GM21447 (cell line): ENCODE data around the gene RPL13.

ENCODE experiments used
- ATAC-seq: cut with Tn5 transposase; IDR thresholded peaks from one replicate; pipeline ENCODE4 v1.9.1; 2021; ENCODE audit not compliant: unreplicated experiment

Gene RPL13

DNA sequence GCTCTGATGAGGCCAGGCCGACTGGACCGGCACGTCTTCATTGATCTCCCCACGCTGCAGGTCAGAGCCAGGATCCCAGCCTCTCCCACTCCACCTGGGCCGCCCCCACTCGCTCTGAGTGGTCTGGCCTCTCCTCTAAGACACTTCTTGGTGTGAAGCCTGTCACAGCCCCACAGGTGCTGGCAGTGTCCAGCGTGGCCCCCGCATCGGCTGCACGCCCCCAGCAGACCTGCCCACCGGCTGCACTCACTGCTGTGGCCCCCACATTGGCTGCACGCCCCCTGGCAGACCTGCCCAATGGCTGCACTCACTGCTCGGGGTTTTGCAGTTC is 15.8 kb upstream of the RPL13 start:
- no peak for ATAC-seq

DNA sequence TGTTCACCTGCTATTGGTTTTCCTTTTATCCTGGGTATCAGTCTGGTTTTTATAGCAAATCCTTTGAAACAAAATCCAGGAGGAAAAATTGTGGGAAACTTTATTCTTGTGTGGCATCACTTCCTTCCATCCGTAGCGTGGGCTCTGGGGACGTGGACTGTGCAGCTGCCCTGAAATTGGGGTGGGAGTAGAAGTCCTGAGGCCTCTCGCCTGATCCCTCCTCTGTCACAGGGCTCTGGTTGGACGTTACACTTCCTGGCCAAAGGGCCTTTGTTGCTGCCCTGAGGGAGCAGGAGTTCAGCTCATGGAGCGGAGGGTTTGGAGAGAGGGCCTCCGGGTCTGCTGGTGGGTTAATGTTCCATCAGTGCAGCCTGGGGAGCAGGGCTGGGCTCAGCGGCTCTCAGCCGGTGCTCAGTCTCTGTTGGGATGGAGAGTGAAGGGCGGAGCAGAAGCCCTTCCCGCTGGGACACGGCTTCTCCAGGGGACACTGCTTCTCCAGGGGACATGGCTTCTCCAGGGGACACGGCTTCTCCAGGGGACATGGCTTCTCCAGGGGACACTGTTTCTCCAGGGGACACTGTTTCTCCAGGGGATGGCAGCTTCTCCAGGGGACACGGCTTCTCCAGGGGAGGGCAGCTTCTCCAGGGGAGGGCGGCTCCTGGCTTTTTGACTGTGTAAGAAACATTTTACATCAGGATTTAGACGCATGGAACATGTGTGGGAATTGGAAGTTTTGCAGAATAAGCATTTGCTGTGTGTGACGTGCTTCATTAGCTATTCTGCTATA is 15.2 kb upstream of the RPL13 start:
- no peak for ATAC-seq

DNA sequence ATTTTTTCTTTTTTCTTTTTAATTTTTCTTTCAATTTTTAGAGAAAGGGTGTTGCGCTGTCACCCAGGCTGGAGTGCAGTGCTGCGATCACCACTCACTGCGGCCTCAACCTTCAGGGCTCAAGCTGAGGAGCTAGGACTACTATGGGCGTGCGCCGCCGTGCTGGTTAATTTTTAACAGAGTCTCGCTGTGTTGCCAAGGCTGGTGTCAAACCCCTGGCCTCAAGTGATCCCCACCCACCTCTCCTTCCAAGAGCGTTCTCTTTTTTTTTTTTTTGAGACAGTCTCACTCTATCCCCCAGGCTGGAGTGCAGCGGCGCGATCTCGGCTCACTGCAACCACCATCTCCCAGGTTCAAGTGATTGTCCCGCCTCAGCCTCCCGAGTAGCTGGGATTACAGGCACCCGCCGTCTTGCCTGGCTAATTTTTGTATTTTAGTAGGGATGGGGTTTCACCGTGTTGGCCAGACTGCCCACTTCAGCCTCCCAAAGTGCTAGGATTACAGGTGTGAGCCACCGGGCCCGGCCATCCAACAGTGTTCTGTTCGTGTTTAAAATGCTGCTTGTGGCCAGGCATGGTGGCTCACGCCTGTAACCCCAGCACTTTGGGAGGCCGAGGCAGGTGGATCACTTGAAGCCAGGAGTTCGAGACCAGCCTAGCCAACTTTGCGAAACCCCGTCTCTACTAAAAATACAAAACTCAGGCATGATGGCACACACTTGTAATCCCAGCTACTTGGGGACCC is 14.5 kb upstream of the RPL13 start:
- no peak for ATAC-seq

DNA sequence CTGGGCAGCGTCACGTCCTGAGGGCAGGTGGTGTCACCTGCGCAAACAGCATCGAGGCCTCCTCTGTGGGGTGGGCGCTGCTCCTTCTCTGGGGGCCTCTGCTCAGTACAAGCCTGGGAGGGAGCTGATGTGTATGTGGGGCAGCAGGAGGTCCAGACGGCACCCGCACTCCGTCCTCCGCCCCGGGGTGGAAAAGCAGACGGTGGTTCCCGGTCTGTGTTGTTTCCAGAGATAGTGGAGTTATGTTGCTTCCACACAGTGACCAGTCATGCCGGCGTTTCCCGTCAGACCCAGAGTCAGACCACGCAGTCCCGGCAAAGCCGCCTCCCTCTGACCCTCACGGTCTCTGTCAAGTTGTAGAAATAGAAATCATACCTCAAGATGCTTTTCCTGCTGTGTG is 13.7 kb upstream of the RPL13 start:
- ATAC-seq, result no peak

DNA sequence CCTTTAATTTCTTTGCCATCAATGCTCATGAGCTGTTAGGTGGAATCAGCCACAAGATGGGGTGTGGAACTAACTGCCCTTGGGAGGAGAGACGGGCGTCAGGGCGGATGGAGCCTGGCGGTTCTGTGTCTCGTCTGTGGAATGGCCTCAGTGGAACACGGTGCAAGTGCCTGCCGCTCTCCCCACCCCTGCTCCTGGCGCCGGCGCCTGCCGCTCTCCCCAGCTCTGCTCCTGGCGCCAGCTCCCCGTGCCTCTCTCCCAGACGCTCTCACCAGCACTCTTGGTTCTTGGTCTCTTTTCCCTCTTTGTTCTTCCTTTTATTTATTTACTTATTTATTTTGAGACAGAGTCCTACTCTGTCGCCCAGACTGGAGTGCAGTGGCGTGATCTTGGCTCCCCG is 13.2 kb upstream of the RPL13 start:
- ATAC-seq, result no peak

DNA sequence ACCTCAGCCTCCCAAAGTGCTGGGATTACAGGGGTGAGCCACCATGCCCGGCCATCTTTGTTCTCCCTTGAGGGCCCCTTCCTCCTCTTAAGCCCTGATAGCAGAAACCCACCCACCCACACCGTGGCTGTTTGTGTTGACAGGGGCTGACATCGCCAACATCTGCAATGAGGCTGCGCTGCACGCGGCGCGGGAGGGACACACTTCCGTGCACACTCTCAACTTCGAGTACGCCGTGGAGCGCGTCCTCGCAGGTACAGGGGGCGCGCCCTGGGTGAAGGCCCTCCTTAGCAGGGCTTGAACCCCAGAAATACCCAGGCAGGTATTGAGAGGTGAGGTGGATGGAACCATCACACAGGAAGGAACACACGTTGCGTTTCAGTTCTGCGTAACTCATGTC is 12.6 kb upstream of the RPL13 start:
- no peak for ATAC-seq

DNA sequence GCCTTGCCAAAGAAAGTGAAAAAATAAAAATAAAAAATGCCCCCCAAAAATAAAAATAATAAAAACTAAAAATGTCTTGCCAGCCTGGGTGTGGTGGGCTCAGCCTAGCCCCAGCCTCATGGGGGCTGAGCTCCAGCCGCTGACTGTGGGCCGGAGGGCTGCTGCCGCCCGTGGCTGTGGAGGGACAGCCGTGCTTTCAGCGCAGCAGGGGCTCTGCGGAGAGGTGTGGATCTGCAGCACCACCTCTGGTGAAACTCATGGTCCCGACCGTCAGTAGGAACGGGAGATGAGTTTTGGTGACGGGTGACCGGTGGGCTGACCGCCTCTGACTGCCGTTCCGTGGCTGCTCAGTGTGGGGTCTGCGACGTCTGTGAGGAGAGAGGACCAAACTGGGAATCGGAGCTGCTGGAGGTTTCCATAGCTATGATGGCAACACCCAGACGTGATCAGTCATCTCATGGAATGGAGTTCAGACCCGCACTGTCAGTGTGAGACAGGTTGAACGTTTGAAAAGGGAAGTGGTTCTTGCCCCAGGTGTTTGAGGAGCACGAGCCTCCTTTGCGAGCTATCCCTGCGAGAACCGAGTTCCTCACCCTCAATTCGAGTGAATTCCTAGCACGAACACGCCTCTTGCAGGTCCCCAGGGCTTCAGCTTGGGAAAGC is 12.0 kb upstream of the RPL13 start:
- ATAC-seq, result no peak

DNA sequence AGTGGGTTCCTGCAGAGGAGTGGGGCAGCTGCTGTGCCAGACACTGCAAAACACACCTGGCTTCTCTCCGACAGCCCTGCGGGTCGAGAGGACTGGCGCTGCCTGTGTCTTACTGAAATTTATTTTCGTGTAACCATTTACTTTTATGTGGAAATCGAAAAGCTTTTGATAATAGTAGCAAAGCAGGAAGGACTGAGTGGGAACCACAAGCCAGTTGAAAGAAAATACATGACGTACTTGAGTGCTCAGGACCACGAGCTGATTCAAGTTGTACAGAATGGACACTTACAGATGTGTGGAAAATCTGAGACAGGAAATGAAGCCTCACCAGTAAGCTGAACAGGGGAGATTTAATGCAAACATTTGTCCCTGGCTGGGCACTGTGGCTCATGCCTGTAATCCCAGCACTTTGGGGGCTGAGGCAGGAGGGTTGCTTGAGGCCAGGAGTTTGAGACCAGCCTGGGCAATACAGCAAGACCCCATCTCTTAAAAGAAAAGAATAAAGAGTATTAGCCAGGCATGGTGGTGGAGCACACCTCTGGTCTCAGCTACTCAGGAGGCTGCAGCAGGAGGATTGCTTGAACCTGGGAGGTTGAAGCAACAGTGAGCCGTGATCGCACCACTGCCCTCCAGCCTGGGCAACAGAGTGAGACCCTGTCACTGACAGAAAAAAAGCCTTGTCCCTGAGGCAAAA is 11.3 kb upstream of the RPL13 start:
- no peak for ATAC-seq

DNA sequence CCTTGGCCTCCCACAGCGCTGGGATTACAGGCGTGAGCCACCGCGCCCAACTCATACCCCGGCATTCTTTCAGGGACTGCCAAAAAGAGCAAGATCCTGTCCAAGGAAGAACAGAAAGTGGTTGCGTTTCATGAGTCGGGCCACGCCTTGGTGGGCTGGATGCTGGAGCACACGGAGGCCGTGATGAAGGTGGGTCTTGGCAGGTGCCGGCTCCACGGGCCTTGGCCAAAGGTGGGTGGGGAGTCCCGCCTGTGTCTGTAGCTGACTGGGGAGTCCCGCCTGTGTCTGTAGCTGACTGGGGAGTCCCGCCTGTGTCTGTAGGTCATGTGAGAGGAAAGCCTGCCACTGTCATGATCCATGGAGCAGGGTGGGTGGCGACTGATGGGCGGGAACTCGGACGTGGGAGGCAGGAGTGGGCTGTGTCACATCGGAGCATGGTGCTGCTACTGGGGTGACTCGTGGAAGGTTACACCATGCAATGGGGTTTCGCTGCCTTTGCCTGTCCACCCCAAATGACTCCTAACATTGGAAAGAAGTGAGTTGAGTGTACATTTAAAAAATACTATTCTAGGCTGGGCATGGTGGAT is 10.0 kb upstream of the RPL13 start:
- no peak for ATAC-seq

DNA sequence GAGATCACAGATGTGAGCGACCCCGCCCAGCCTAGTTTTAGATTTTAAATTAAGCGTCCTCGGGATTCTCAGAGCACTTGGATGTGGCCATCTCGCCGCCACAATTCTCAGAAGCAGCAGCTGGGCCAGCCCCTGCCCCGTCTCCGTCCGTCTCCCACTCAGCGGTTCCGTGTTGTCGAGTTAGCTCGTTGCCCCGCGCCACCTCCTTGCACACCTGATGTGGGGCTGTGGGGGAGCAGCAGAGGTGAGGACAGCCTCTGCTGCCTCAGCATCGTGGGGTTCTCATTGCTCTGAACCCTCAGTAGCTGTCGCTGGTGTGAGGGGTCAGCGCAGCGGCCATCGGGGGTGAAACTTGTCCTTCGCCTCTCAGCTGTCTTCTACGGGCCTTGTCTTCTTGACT is 8.2 kb upstream of the RPL13 start:
- no peak for ATAC-seq

DNA sequence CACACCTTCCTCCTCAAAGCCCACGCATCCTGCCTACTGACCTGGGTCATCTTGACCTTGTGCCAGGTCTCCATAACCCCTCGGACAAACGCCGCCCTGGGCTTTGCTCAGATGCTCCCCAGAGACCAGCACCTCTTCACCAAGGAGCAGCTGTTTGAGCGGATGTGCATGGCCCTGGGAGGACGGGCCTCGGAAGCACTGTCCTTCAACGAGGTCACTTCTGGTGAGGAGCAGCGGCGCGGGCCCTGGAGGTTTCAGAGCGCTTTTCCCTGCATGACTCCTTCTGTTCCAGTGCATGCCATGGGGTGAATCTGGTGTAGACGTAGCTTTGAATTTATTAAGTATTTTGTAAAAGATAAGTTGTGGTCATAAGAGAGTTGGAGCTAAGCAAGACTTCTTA is 7.6 kb upstream of the RPL13 start:
- ATAC-seq, result no peak

DNA sequence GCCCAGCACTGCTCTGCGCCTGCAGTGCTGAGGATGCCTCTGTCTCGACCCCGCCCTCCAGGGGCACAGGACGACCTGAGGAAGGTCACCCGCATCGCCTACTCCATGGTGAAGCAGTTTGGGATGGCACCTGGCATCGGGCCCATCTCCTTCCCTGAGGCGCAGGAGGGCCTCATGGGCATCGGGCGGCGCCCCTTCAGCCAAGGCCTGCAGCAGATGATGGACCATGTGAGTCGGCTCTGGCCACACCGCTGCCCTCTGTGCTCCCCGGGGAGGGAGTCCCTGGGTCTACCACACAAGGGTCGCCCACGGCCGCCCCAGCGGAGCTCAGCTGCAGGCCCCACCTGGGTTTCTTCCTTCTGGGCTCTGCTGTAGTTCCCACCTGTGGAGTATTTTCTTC is 6.7 kb upstream of the RPL13 start:
- ATAC-seq, result no peak

DNA sequence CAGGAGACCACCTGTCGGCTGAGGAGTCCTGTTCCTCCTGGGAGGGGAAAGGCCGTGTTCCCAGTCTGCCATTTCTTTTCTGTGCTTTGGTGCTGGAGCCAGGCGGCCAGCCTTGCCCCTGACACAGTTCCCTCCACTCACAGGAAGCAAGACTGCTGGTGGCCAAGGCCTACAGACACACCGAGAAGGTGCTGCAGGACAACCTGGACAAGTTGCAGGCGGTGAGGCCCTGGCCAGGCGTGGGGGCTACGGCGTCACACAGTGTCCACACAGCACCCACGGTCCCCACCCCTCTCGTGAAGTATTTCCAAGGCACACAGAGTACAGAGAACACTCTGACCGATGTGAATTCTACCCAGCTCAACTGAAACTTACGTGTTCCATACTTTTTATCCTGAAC is 6.1 kb upstream of the RPL13 start:
- ATAC-seq, result no peak

DNA sequence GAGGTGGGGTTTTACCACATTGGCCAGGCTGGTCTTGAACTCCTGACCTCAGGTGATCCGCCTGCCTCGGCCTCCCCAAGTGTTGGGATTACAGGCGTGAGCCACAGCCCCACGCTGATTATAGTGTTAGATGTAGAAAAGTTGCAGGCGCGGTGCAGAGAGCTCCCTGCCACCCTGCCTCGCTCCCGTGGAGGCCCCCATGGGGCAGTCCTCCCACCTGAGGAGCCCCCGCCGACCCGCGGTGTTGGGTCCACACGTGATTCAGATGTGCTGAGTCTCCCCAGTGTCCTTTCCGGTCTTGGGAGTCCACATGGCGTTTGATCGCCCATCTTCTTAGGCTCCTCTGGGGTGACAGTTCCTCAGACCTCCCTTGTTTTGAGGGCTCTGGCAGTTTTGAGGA is 5.2 kb upstream of the RPL13 start:
- ATAC-seq, result no peak

DNA sequence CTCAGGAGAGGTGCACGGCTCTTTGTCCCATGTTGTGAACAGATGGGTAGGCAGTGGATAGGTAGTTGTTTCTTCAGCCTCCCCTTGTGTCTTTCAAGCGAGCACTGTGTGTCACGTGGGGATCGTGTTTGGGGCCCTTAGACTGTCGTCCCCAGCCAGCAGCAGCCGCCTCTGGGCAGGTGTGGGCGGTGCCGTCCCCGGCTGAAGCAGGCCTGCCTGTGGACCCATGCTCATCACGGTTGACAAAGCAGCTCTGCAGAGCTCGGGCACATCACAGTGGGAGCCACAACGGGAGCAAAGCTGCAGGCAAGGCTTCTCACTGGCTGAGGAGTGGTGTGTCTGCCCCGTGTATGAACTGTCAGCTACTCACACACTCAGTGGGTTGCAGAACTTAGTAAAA is 4.7 kb upstream of the RPL13 start:
- no peak for ATAC-seq

DNA sequence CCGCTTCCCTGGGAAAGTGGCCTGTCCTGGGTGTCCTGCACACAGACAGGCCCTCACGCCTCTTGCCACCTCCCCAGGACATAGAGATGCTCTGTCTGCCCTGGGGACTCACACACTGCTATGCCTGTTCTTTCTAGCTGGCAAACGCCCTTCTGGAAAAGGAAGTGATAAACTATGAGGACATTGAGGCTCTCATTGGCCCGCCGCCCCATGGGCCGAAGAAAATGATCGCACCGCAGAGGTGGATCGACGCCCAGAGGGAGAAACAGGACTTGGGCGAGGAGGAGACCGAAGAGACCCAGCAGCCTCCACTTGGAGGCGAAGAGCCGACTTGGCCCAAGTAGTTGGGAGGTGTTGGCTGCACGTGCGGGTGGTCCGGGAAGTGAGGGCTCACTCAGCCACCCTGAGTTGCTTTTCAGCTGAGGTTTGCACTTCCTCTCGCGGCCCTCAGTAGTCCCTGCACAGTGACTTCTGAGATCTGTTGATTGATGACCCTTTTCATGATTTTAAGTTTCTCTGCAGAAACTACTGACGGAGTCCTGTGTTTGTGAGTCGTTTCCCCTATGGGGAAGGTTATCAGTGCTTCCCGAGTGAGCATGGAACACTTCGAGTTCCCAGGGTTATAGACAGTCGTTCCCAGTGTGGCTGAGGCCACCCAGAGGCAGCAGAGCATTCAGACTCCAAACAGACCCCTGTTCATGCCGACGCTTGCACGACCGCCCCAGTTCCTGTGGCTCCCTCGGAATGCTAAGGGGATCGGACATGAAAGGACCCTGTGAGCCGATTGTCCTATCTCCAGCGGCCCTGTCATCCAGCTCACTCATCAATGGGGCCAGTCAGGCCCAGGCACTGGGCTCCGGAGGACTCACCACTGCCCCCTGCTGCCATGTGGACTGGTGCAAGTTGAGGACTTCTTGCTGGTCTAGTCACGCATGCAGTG is 3.5 kb upstream of the RPL13 start:
- no peak for ATAC-seq

DNA sequence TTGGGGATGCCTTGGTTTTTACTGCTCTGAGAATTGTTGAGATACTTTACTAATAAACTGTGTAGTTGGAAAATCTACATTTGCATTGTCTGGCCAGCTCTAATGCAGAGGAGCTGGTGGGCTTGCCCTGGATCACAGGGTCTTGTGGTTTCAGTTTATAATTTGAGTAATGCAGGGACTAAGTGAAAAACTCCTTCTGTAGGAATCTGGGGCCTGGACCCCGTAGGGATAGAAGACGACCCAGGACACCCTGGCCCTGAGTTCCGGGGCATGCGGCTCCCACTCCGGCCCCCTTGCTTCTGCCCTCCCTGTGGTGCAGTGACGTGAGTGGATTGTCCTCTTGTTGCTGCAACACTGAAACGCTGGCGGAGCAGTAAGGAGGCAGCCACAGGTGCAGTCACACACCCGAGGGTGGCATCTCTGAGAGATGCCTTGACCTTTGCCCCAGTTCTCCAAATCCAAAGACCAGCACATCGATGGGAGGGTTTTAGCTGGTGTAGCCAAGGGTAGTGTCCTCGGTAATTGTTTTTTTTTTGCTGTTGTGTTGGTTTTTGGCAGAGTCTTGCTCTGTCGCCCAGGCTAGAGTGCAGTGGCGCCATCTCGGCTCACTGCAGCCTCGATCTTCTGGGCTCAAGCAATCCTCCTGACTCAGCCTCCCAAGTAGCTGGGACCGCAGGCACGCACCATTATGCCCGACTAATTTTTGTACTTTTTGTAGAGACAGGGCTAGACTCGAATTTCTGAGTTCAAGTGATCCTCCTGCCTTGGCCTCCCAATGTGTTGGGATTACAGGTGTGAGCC is 2.6 kb upstream of the RPL13 start:
- no peak for ATAC-seq

DNA sequence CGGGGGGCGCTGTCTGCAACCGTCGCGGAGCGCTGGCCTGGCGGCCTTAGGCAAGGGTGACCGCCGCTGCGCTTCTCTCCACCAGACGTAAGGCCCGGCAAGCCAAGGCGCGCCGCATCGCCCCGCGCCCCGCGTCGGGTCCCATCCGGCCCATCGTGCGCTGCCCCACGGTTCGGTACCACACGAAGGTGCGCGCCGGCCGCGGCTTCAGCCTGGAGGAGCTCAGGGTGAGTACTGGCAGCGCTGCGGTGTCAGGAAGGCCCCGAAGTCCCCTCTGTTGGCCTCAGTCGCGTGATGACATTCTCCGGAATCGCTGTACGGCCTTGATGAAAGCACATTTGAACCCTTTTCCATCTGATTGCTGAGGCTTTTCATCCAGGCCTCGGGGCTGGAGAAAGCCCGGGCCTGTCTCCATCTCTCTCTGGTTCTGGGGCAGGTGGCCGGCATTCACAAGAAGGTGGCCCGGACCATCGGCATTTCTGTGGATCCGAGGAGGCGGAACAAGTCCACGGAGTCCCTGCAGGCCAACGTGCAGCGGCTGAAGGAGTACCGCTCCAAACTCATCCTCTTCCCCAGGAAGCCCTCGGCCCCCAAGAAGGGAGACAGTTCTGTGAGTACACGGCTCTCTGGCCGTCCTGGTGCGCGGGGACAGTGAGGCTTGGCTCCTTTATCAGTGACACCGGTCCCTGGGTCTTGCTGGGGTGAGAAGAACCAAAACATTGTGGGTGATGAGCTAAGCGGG is 831 bp downstream of the RPL13 start:
- ATAC-seq, result no peak
